SH-SY5Y (cell line): ENCODE data around the gene FOS.

Experiments used
- GATA2 ChIP-seq: IDR thresholded peaks from 2 replicates; pipeline ENCODE4 v1.6.1; 2011; ENCODE audit warnings: mild to moderate bottlenecking, low read depth, low read length
- GATA3 ChIP-seq: IDR thresholded peaks from 2 replicates; pipeline ENCODE4 v1.6.1; 2011; ENCODE audit warnings: low read depth, mild to moderate bottlenecking, low read length, moderate library complexity

- TF ChIP-seq GATA3 (no peak), GATA2 (no peak)
These were observed 28.7 kb upstream of the FOS start for GRCh38 chr14:75249958-75250336.
